Fibroblast of skin of scalp (primary cell): ENCODE data around the gene STX16.

Source experiments
- DNase-seq: peaks from one replicate; pipeline ENCODE4 v3.0.0-alpha.2; 2013

STX16 gene

GRCh38 chr20:58655328-58656107 is 4.4 kb downstream of the STX16 start:
- no peak for DNase-seq

- DNase-seq: no peak
Measured at GRCh38 chr20:58656831-58657230, 5.7 kb downstream of the STX16 start.

GRCh38 chr20:58657262-58657661 is 6.2 kb downstream of the STX16 start:
- DNase-seq: no peak

- no peak for DNase-seq
Measured at GRCh38 chr20:58657986-58658385, 6.9 kb downstream of the STX16 start.

- no peak for DNase-seq
Measured at GRCh38 chr20:58658760-58659159, 7.7 kb downstream of the STX16 start.

- DNase-seq: no peak
Measured at GRCh38 chr20:58659841-58660240, 8.8 kb downstream of the STX16 start.

GRCh38 chr20:58660855-58661597 is 9.9 kb downstream of the STX16 start:
- no peak for DNase-seq

GRCh38 chr20:58661598-58662473 is 10.8 kb downstream of the STX16 start:
- DNase-seq: no peak

GRCh38 chr20:58664331-58664730 is 13.2 kb downstream of the STX16 start:
- DNase-seq: no peak

- no peak for DNase-seq
Measured at GRCh38 chr20:58664883-58665282, 13.8 kb downstream of the STX16 start.

GRCh38 chr20:58665606-58666005 is 14.5 kb downstream of the STX16 start:
- no peak for DNase-seq

- no peak for DNase-seq
Measured at GRCh38 chr20:58666702-58667101, 15.6 kb downstream of the STX16 start.

GRCh38 chr20:58667975-58668374 is 16.9 kb downstream of the STX16 start:
- DNase-seq: no peak

- no peak for DNase-seq
Measured at GRCh38 chr20:58668901-58669286, 17.8 kb downstream of the STX16 start.

GRCh38 chr20:58669287-58670006 is 18.4 kb downstream of the STX16 start:
- DNase-seq: no peak

GRCh38 chr20:58670102-58670501 is 19.0 kb downstream of the STX16 start:
- DNase-seq: no peak

- no peak for DNase-seq
Measured at GRCh38 chr20:58670659-58671058, 19.6 kb downstream of the STX16 start.

- no peak for DNase-seq
Measured at GRCh38 chr20:58673119-58673518, 22.0 kb downstream of the STX16 start.

- no peak for DNase-seq
Measured at GRCh38 chr20:58675146-58675584, 24.1 kb downstream of the STX16 start.

- no peak for DNase-seq
Measured at GRCh38 chr20:58675641-58676040, 24.6 kb downstream of the STX16 start.

GRCh38 chr20:58676161-58676560 is 25.1 kb downstream of the STX16 start:
- DNase-seq: no peak

GRCh38 chr20:58677079-58677604 is 26.1 kb downstream of the STX16 start:
- DNase-seq: no peak
